ENCODE results near the gene SLC45A2.

- TF ChIP-seq POLR2AphosphoS5 (IDR thresholded peaks at IDR 0.05; ENCODE audit: low read depth, low read length) (no peak), REST (IDR thresholded peaks at IDR 0.05; ENCODE audit: insufficient read depth in 1 of 2, low read depth in 2 of 2, low read length in 2 of 2) (no peak), FOXP2 (optimal IDR thresholded peaks at IDR 0.05; ENCODE audit: borderline replicate concordance, extremely low read depth, extremely low read length, insufficient read depth) (no peak), TAF1 (IDR thresholded peaks at IDR 0.05; ENCODE audit: borderline replicate concordance, insufficient read depth, low read length) (no peak), SIN3A (IDR thresholded peaks at IDR 0.05; ENCODE audit: borderline replicate concordance, insufficient read depth, low read length) (no peak)
Measured at GRCh38 chr5:33964132-33964700, 20.3 kb downstream of the SLC45A2 start.
